Measurements from ENCODE around the gene ZBTB7C. TPM values are rescaled to one million over a fixed set of nuclear protein-coding genes. Genes with fewer than 3 reads are reported as not detected.
"Not testable (repeated sequence)": the region's sequence is repeated elsewhere in the genome, so short reads cannot be mapped to it uniquely, and the experiment has no call there.

Gene ZBTB7C
- total RNA-seq: 0.06 and 0.34 TPM in 2 replicates

DNA sequence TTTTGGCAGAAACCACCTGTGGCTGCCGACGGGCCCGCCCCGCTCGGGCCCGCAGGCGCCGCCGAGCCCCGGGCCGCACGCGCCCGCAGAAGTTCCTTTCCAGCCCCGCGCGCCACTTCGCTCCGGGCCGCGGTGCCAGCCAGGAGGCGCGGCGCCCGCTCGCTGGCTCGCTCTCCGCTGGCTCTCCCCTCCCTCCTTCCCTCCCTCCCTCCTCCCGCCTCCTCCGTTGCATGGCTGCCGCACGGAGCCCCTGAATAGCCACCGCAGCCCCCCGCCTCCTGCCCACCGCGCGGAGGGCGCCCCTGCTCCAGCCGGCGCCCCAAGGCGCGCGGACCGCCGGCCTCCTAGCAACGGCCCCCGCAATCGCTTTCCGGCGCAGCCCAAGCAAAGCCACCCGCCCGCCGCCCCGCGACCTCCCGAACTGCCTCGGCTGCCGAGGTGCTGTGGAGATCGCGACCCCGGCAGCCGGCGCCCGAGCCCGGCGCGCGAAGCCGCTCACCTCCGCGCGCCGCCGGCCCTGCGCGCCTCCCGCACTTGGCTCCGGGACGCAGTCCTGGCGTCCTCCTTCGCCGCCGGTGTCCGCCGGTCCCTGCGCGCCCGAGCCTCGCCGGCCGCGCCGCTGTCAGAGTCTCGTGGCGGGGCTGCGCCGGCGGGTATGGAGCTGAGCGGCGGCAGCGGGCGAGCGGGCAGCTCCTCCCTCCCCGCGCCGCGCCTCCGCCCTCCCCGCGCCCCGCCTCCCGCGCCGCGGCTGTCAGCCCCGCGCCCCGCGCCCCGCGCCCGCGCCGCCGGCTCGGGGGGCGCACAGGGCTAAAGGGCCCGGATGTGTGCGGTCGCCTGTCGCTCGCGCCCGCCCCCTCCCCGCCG is at the start of gene ZBTB7C:
TSS of gene ZBTB7C (minus strand) at position 657 of the 864 bp plus-strand sequence.
- no peak for DNase-seq (ENCODE audit: extremely low read depth, low read depth, low spot score)

DNA sequence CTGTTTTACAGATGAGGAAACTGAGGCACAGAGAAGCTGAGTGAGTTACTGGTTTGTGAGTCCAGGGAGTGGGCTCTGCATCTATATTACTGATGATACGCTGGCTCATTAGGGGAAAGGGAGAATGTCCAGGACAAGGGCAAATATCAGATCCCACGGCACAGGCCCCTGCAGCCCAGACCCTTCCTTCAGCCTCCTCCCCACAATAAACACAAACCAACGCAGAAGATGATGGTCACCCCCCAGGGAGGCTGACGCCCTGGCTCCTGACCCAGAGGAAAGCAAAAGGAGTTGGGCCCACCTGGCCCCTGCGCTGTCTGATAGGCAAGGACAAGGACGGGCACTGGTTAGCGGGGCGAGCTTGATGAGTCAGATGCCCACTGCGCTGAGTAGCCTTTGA is 47.7 kb upstream of the ZBTB7C start:
- no peak for DNase-seq (ENCODE audit: extremely low read depth, low read depth, low spot score)

DNA sequence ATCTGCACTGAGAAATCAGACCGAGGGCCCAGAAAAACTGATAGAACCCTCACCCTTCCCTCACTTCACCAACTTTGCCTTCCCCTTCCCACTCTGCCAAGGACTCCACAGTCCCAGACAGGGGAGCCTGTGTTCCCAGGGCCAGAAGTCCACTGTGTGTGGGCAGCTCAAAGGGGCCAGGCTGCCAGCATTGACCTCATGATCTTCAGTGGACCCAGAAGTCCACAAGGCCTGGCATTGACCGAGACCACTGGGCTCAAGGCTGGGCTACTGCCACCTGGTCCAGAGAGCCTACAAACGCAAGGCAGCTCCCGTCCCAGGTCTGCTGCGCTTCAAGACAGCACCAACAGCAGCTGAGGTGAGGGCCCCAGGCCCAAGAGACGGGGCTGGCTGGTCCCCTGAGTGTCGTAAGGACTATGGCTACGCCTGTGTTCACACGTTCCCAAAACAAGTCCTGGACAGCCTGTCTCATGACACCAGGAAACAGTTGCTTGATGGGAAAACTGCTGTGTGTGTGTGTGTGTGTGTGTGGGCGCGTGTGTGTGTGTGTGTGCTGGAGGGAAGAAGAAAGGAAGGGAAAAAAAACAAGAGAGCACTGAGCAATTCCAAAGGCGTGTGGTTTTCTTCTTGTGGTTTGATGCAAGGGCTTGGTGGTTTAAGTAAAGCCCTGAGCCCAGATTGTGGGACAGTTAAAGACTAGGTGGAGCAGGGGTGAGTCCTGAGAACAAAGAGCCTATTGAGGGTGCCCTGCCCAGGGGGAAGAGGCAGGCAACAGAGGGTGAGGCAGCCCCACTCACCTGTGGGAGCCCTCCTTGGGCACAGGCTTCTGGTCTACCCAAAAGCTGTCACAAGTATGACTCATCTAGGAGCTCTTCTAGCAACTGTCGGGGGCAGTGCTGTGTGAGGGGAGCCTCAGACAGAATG is 46.6 kb upstream of the ZBTB7C start:
- no peak for DNase-seq (ENCODE audit: extremely low read depth, low read depth, low spot score)

DNA sequence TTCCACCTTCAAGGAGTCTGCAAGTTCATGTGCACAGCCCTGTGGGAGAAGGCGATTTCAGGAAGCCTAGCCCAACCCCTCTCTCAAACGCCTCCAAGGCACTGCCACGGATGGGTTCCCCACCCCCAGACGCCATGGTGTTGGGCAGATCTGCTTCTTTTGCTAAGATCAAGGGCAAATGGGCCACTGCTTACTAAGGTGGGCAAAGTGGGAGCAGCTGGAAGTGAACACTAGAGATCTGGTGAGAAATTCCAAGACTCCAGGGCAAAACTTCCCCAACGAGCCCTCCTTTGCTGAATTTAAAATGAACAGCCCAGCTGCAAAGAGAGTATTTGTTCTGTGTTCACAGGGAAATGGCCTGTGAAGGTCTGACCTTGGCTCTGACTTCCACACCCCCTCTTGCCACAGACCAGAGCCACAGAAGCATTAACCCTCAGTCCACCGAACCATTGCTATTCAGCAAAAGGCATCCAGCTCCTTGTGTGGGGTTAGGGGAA is 45.1 kb upstream of the ZBTB7C start:
- no peak for DNase-seq (ENCODE audit: extremely low read depth, low read depth, low spot score)

- DNase-seq (ENCODE audit: extremely low read depth, low read depth, low spot score): no peak
Observed at GRCh38 chr18:48453330-48454066, 44.3 kb upstream of the ZBTB7C start.

GRCh38 chr18:48452861-48453323 is 43.7 kb upstream of the ZBTB7C start:
- DNase-seq (ENCODE audit: extremely low read depth, low read depth, low spot score): no peak

GRCh38 chr18:48450685-48451084 is 41.5 kb upstream of the ZBTB7C start:
- DNase-seq (ENCODE audit: extremely low read depth, low read depth, low spot score): no peak

DNA sequence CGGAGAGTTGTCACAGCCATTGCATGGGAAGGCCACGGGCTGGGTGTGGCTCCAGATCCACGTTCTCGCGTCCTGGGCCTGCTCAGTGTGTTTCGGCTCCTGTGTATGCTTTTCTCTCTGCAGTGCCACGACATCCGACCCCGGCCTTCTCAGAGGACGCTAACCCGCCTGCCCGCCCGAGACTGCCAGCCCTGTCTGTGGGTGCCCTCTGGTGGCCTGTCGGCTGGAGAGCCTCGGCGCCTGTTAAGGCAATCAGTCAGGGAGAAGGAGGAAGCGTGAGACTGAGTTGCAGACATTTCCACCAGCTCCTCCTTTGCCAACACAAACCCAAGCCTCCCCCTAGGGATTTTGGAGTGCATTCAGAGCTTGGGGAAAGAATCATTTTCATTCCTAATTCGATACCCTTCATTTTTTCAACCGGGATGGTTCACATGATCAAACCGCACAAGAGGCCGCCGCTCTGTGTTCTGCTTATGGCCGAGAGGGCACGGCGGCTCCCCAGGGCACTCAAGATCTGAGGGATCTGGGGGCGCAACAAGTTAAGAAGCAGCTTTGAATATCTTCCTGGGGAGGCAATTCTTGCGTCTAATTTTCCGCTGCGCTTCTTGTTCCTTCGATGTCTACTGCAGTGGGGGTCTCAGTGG is 37.5 kb upstream of the ZBTB7C start:
- peak; percentile 22 for DNase-seq (ENCODE audit: extremely low read depth, low read depth, low spot score)

- peak; percentile 22 for DNase-seq (ENCODE audit: extremely low read depth, low read depth, low spot score)
Observed at GRCh38 chr18:48445540-48445939, 36.4 kb upstream of the ZBTB7C start.

GRCh38 chr18:48442761-48443160 is 33.6 kb upstream of the ZBTB7C start:
- DNase-seq (ENCODE audit: extremely low read depth, low read depth, low spot score): no peak

DNA sequence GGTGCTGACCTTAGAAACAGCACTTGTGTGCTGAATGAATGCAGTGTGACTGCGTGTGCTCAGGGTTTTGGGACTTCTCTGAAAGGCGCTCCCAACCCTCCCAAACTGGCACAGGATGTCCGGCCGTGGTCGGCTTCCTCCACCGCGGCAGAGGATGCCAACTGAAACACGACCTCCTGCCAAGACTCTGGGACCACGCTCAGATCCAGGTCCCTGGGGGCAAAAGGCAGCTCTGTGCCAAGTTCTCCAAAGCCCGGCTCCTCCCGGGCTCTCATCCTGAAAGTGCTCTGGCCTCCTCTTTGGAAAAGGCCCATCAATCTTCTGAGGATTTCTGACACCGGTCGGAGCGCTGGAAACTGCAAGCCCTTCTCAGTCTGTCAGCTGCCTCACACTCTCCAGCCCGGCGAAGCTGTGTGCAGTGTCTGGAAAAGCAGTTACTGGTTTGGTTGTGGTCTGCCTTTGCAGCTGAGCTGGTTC is 32.3 kb upstream of the ZBTB7C start:
- no peak for DNase-seq (ENCODE audit: extremely low read depth, low read depth, low spot score)

- DNase-seq (ENCODE audit: extremely low read depth, low read depth, low spot score): no peak
Observed at GRCh38 chr18:48440924-48441323, 31.7 kb upstream of the ZBTB7C start.

- no peak for DNase-seq (ENCODE audit: extremely low read depth, low read depth, low spot score)
Observed at GRCh38 chr18:48436907-48437306, 27.7 kb upstream of the ZBTB7C start.

DNA sequence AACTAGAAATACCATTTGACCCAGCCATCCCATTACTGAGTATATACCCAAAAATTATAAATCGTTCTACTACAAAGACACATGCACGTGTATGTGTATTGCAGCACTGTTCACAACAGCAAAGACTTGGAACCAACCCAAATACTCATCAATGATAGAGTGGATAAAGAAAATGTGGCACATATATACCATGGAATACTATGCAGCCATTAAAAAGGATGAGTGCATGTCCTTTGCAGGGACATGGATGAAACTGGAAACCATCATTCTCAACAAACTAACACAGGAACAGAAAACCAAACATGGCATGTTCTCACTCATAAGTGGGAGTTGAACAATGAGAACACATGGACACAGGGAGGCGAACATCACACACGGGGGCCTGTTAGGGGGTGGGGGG is 25.2 kb upstream of the ZBTB7C start:
- DNase-seq (ENCODE audit: extremely low read depth, low read depth, low spot score): not testable (repeated sequence)

DNA sequence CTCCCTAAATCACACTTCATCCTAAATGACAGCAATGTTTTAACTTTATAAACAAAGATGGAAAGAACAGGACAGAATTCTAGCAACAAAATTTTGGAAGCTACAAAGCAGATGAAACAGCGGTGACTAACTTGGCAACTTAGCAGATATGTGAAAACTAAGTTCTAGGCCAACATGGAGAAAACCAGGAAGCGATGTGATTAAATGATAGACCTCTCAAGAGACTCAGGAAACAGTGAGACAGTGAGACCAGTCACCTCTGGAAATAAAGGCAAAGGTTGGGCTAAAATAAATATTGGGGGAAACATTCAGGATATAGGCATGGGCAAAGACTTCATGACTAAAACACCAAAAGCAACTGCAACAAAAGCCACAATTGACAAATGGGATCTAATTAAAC is 24.4 kb upstream of the ZBTB7C start:
- no peak for DNase-seq (ENCODE audit: extremely low read depth, low read depth, low spot score)

GRCh38 chr18:48430150-48430549 is 21.0 kb upstream of the ZBTB7C start:
- DNase-seq (ENCODE audit: extremely low read depth, low read depth, low spot score): no peak

GRCh38 chr18:48428475-48429177 is 19.4 kb upstream of the ZBTB7C start:
- DNase-seq (ENCODE audit: extremely low read depth, low read depth, low spot score): no peak

GRCh38 chr18:48422947-48423378 is 13.8 kb upstream of the ZBTB7C start:
- DNase-seq (ENCODE audit: extremely low read depth, low read depth, low spot score): no peak

GRCh38 chr18:48419277-48420022 is 10.3 kb upstream of the ZBTB7C start:
- no peak for DNase-seq (ENCODE audit: extremely low read depth, low read depth, low spot score)
